Glutamatergic neuron (in vitro differentiated cells): ENCODE data around the gene KIF26B. TPM values are rescaled to one million over a fixed set of nuclear protein-coding genes. Genes with fewer than 3 reads are reported as not detected.

Experiments used
- DNase-seq: peaks from one replicate; pipeline ENCODE4 v3.0.0; 2022
- H3K27ac Mint-ChIP-seq: one replicate; pipeline ENCODE4 v1.8.0; 2020; ENCODE audit warnings: mild to moderate bottlenecking, mixed read lengths, inconsistent platforms; ENCODE audit not compliant: unreplicated experiment
- H3K27me3 Mint-ChIP-seq: one replicate; pipeline ENCODE4 v1.8.0; 2020; ENCODE audit warnings: mild to moderate bottlenecking, moderate library complexity, mixed read lengths, inconsistent platforms; ENCODE audit not compliant: unreplicated experiment
- H3K36me3 Mint-ChIP-seq: one replicate; pipeline ENCODE4 v1.8.0; 2020; ENCODE audit warnings: mild to moderate bottlenecking, mixed read lengths, inconsistent platforms; ENCODE audit not compliant: unreplicated experiment
- H3K4me1 Mint-ChIP-seq: one replicate; pipeline ENCODE4 v1.8.0; 2020; ENCODE audit warnings: mild to moderate bottlenecking, low read depth, mixed read lengths, inconsistent platforms; ENCODE audit not compliant: unreplicated experiment
- H3K4me3 Mint-ChIP-seq: one replicate; pipeline ENCODE4 v1.8.0; 2020; ENCODE audit warnings: mild to moderate bottlenecking, mixed read lengths, inconsistent platforms; ENCODE audit not compliant: unreplicated experiment
- H3K9me3 Mint-ChIP-seq: one replicate; pipeline ENCODE4 v1.8.0; 2020; ENCODE audit warnings: mild to moderate bottlenecking, moderate library complexity, mixed read lengths, inconsistent platforms; ENCODE audit not compliant: unreplicated experiment
- CTCF ChIP-seq: fragments of 200-600 bp; sonication (generic); IDR thresholded peaks from one replicate; pipeline ENCODE4 v1.5.0; 2021; ENCODE audit not compliant: partially characterized antibody, unreplicated experiment
- total RNA-seq: library from RNA; stranded (reverse); fragmentation: NEBNext Ultra II Directional; extraction: Animal tissue kit (Norgen Biotek cat#: 25700); gene quantifications from one replicate; pipeline ENCODE4 v1.2.1, GENCODE V29; 2021; ENCODE audit not compliant: unreplicated experiment

The KIF26B gene
- total RNA-seq, 1 donor from 2014 or later: 2.4 TPM

- H3K4me3 Mint-ChIP-seq: no peak overlapping the region
- H3K9me3 Mint-ChIP-seq: peaks cover 2% of the 10 kb centered on the region
- TF ChIP-seq CTCF: no peak
- H3K36me3 Mint-ChIP-seq: peaks cover 4% of the 10 kb centered on the region
- H3K27me3 Mint-ChIP-seq: peaks cover 4% of the 10 kb centered on the region
- peaks cover 5% of the 10 kb centered on the region for H3K4me1 Mint-ChIP-seq
- no peak overlapping the region for H3K27ac Mint-ChIP-seq
- DNase-seq: peak; percentile 33
These were observed 79.7 kb downstream of the KIF26B start for GRCh38 chr1:245234217-245235081.

- peaks cover 2% of the 10 kb centered on the region for H3K9me3 Mint-ChIP-seq
- H3K4me3 Mint-ChIP-seq: no peak overlapping the region
- H3K4me1 Mint-ChIP-seq: peaks cover 5% of the 10 kb centered on the region
- no peak for DNase-seq
- no peak for TF ChIP-seq CTCF
- peaks cover 4% of the 10 kb centered on the region for H3K36me3 Mint-ChIP-seq
- no peak overlapping the region for H3K27ac Mint-ChIP-seq
- peaks cover 4% of the 10 kb centered on the region for H3K27me3 Mint-ChIP-seq
These were observed 80.4 kb downstream of the KIF26B start for GRCh38 chr1:245235156-245235555.

- H3K4me1 Mint-ChIP-seq: peaks cover 5% of the 10 kb centered on the region
- DNase-seq: no peak
- no peak for TF ChIP-seq CTCF
- no peak overlapping the region for H3K4me3 Mint-ChIP-seq
- peaks cover 4% of the 10 kb centered on the region for H3K36me3 Mint-ChIP-seq
- H3K27ac Mint-ChIP-seq: no peak overlapping the region
- no peaks in the 10 kb centered on the region for H3K27me3 Mint-ChIP-seq
- no peaks in the 10 kb centered on the region for H3K9me3 Mint-ChIP-seq
These were observed 85.9 kb downstream of the KIF26B start for GRCh38 chr1:245240648-245241165.

DNA sequence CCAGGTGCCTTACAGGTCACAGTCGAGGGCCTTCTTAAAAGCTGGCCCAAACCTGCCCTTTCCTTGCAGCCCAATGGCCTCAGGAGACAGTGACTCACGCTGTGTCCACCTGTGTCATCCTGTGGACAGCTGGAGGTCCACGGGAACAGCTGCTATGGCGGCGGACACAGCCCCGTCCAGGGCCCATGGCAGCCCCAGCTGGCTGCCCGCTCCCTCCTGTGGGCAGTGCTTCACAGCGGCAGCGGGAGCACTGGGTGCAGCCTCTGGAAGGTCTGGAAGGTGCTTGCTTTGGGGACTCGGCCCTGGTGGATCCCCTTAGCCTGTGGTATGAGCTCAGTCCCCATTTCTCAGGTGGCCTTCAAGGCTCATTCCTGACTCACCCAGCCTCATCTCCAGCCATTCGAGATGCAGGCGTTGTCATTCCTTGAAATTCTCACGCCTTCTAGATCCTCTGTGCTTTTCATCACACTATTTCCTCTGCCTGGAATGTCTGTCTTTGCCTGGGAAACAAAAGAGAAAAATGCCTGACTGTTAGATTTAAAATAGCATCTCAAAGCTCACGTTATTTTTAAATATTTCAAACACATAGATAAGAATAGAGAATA is 86.8 kb downstream of the KIF26B start:
- H3K4me3 Mint-ChIP-seq: no peak overlapping the region
- H3K27me3 Mint-ChIP-seq: no peaks in the 10 kb centered on the region
- H3K27ac Mint-ChIP-seq: no peak overlapping the region
- no peak for TF ChIP-seq CTCF
- H3K4me1 Mint-ChIP-seq: peaks cover 5% of the 10 kb centered on the region
- no peaks in the 10 kb centered on the region for H3K9me3 Mint-ChIP-seq
- peaks cover 4% of the 10 kb centered on the region for H3K36me3 Mint-ChIP-seq
- no peak for DNase-seq

DNA sequence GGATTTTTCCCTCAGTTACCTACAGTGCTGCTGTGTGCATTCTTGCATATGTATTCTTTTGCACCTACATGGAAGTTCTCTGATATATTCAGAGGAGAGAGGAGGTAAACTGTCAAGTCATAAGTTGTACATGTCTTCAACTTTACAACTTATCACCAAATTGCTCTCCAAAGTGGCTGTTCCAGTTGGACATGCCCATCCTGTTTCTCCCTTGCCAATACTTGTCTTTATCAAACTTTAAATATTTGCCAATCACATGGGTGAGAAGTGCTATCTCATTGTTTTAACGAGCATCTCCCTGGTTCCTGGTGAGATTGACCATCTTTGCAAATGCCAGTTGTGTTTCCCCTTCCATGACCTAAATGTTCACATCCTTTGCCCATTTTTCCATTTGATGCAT is 88.2 kb downstream of the KIF26B start:
- H3K27me3 Mint-ChIP-seq: peaks cover 4% of the 10 kb centered on the region
- peaks cover 4% of the 10 kb centered on the region for H3K36me3 Mint-ChIP-seq
- no peaks in the 10 kb centered on the region for H3K4me1 Mint-ChIP-seq
- no peak for TF ChIP-seq CTCF
- no peak overlapping the region for H3K27ac Mint-ChIP-seq
- no peaks in the 10 kb centered on the region for H3K9me3 Mint-ChIP-seq
- no peak for DNase-seq
- H3K4me3 Mint-ChIP-seq: no peak overlapping the region
